Keratinocyte (primary cell): ENCODE results near the gene ADAMTSL1. TPM values are rescaled to one million over a fixed set of nuclear protein-coding genes. Genes with fewer than 3 reads are reported as not detected.

ENCODE experiments used
- DNase-seq: peaks from one replicate; pipeline ENCODE4 v3.0.0-alpha.2; 2011; ENCODE audit warnings: low read depth, missing footprints, low spot score
- FAIRE-seq: peaks from 2 replicates; lab custom pipeline; 2011; peaks lifted over from hg19 to GRCh38; lab: Jason Lieb, UNC
- H2AFZ ChIP-seq: 2 replicates; pipeline ENCODE4 v1.6.0; 2012; ENCODE audit warnings: low read length, control low read depth, inconsistent platforms; ENCODE audit not compliant: control insufficient read depth
- H3K27ac ChIP-seq: 2 replicates; pipeline ENCODE4 v1.5.1; 2011; ENCODE audit warnings: low read length; ENCODE audit not compliant: control insufficient read depth, insufficient read depth
- H3K27me3 ChIP-seq: 3 replicates; pipeline ENCODE4 v1.6.0; 2011; ENCODE audit warnings: low read length; ENCODE audit not compliant: control insufficient read depth, insufficient read depth; ENCODE audit errors: extremely low read depth
- H3K36me3 ChIP-seq, 2 experiments: 2 replicates in 1 of 2; 3 replicates in 1 of 2; pipeline ENCODE4 v1.5.1; 2011; ENCODE audit warnings: low read length in 2 of 2, mild to moderate bottlenecking in 1 of 2; ENCODE audit not compliant: control insufficient read depth in 2 of 2, insufficient read depth in 2 of 2; ENCODE audit errors: extremely low read depth in 1 of 2
- H3K4me1 ChIP-seq: 3 replicates; pipeline ENCODE4 v1.5.1; 2011; ENCODE audit warnings: low read length; ENCODE audit not compliant: control insufficient read depth, insufficient read depth; ENCODE audit errors: extremely low read depth
- H3K4me2 ChIP-seq: 3 replicates; pipeline ENCODE4 v1.6.0; 2011; ENCODE audit warnings: low read depth, low read length; ENCODE audit not compliant: control insufficient read depth, insufficient read depth; ENCODE audit errors: extremely low read depth
- H3K4me3 ChIP-seq, 3 experiments: fragments of 200-600 bp in 1 of 3; sonication (generic) in 1 of 3; 2 replicates in 2 of 3; 3 replicates in 1 of 3; pipeline ENCODE4 v1.5.1; 2011 to 2016; ENCODE audit warnings: low read length in 3 of 3, mild to moderate bottlenecking in 3 of 3, control low read depth in 2 of 3, inconsistent platforms in 1 of 3, low read depth in 1 of 3, mixed read lengths in 1 of 3, mixed run types in 1 of 3, moderate library complexity in 1 of 3; ENCODE audit not compliant: control insufficient read depth in 2 of 3, insufficient read depth in 2 of 3; ENCODE audit errors: extremely low read depth in 1 of 3
- H3K79me2 ChIP-seq: 2 replicates; pipeline ENCODE4 v1.6.0; 2012; ENCODE audit warnings: low read length; ENCODE audit not compliant: control insufficient read depth, insufficient read depth
- H3K9ac ChIP-seq: 3 replicates; pipeline ENCODE4 v1.6.0; 2011; ENCODE audit warnings: low read length; ENCODE audit not compliant: control insufficient read depth, insufficient read depth; ENCODE audit errors: extremely low read depth
- H3K9me1 ChIP-seq: 3 replicates; pipeline ENCODE4 v1.6.0; 2011; ENCODE audit warnings: low read length; ENCODE audit not compliant: control insufficient read depth, insufficient read depth; ENCODE audit errors: extremely low read depth
- H3K9me3 ChIP-seq: 2 replicates; pipeline ENCODE4 v1.5.1; 2012; ENCODE audit warnings: low read depth, low read length; ENCODE audit not compliant: control insufficient read depth
- H4K20me1 ChIP-seq: 3 replicates; pipeline ENCODE4 v1.6.0; 2011; ENCODE audit warnings: low read length; ENCODE audit not compliant: control insufficient read depth, insufficient read depth; ENCODE audit errors: extremely low read depth
- CTCF ChIP-seq, 3 experiments: IDR thresholded peaks in 1 of 3; conservative IDR thresholded peaks in 1 of 3; optimal IDR thresholded peaks in 1 of 3; 2 replicates in 2 of 3; 3 replicates in 1 of 3; pipeline versions ENCODE3 to v1.5.1; 2011; ENCODE audit warnings: low read length in 3 of 3, mild to moderate bottlenecking in 3 of 3, moderate library complexity in 2 of 3, control low read depth in 1 of 3, inconsistent platforms in 1 of 3; ENCODE audit not compliant: insufficient read depth in 2 of 3; ENCODE audit errors: extremely low read depth in 1 of 3
- EZH2 ChIP-seq: IDR thresholded peaks from one replicate; pipeline ENCODE4 v1.6.1; 2012; ENCODE audit warnings: inconsistent platforms, mild to moderate bottlenecking, low read length, moderate library complexity
- dilution Hi-C: fragments of 300-500 bp; cut with MboI; formaldehyde crosslinking; loops from one replicate; pipeline ENCODE4 v1.7.0; 2020; ENCODE audit warnings: low sequenced_read_pairs; ENCODE audit not compliant: extremely low pct_ligation_motif_present
- polyA plus RNA-seq, 5 experiments: library from polyadenylated mRNA; depleted of rRNA in 3 of 5; stranded (reverse) in 3 of 5; stranded (forward) in 1 of 5; unstranded in 1 of 5; fragments of >200 nt; gene quantifications; 1 replicate in 1 of 5; 2 replicates in 3 of 5; 3 replicates in 1 of 5; pipeline versions ENCODE4 v1.2.1 to v1.2.3, GENCODE V29; 2011 to 2012; ENCODE audit warnings: missing spikeins in 2 of 5, low read depth in 1 of 5, low replicate concordance in 1 of 5

ADAMTSL1 gene
- polyA plus RNA-seq, 1 donor (not counting 4 experiments of a cell fraction or from before 2014, with no cell fraction given) = 1.1 TPM

- Histone ChIP-seq H3K4me2 (no peak overlapping the region), H4K20me1 (no peaks in the 10 kb centered on the region), H3K27me3 (no peaks in the 10 kb centered on the region), H2AFZ (no peak overlapping the region), H3K27ac (no peak overlapping the region), H3K9me1 (no peaks in the 10 kb centered on the region), H3K79me2 (no peaks in the 10 kb centered on the region), H3K4me3 (no peak overlapping the region), H3K4me1 (no peaks in the 10 kb centered on the region), H3K9me3 (no peaks in the 10 kb centered on the region), H3K9ac (no peak overlapping the region), H3K36me3 (no peaks in the 10 kb centered on the region)
- dilution Hi-C loops = no loop called here
- no peak for TF ChIP-seq EZH2
- no peak for TF ChIP-seq CTCF (optimal IDR thresholded peaks at IDR 0.05 in 1 of 3, IDR thresholded peaks at IDR 0.05 in 1 of 3, conservative IDR thresholded peaks at IDR 0.05 in 1 of 3; ENCODE audit: extremely low read depth in 1 of 3, insufficient read depth in 2 of 3, low read length in 3 of 3)
- no peak for FAIRE-seq
- DNase-seq = no peak
Measured at GRCh38 chr9:18622186-18622836, 148.4 kb downstream of the ADAMTSL1 start.

- dilution Hi-C loops = no loop called here
- TF ChIP-seq EZH2 (no peak), CTCF (optimal IDR thresholded peaks at IDR 0.05 in 1 of 3, IDR thresholded peaks at IDR 0.05 in 1 of 3, conservative IDR thresholded peaks at IDR 0.05 in 1 of 3; ENCODE audit: extremely low read depth in 1 of 3, insufficient read depth in 2 of 3, low read length in 3 of 3) (no peak)
Measured at GRCh38 chr9:18623221-18624079, 149.5 kb downstream of the ADAMTSL1 start.

More at GRCh38 chr9:18623221-18624079, 149.5 kb downstream of the ADAMTSL1 start:
- no peaks in the 10 kb centered on the region for H3K9me3 ChIP-seq
- no peaks in the 10 kb centered on the region for H4K20me1 ChIP-seq
- DNase-seq (no peak), FAIRE-seq (peak; percentile 57)
- H3K4me1 ChIP-seq = no peaks in the 10 kb centered on the region
- no peak overlapping the region for H3K27ac ChIP-seq
- no peaks in the 10 kb centered on the region for H3K36me3 ChIP-seq
- no peak overlapping the region for H3K4me3 ChIP-seq
- H3K27me3 ChIP-seq = no peaks in the 10 kb centered on the region
- no peaks in the 10 kb centered on the region for H3K79me2 ChIP-seq
- no peak overlapping the region for H2AFZ ChIP-seq
- no peak overlapping the region for H3K4me2 ChIP-seq
- H3K9ac ChIP-seq = no peak overlapping the region
- no peaks in the 10 kb centered on the region for H3K9me1 ChIP-seq
